ENCODE measurements around the gene INPP5D.
A peak's percentile ranks its signal among the peaks of the same experiment; 100 is the strongest.

Gene INPP5D

GRCh38 chr2:233161730-233162129 is 101.6 kb downstream of the INPP5D start:
- Histone ChIP-seq H2BK120ac (ENCODE audit: low read depth, low read length) (no peak overlapping the region), H3K4me3 (ENCODE audit: low read length in 2 of 2) (no peak overlapping the region), H3K36me3 (replicated peaks in 1 of 2; ENCODE audit: control insufficient read depth in 2 of 2, insufficient read depth in 2 of 2, low read length in 2 of 2) (no peaks in the 10 kb centered on the region), H3K23ac (ENCODE audit: low read depth, low read length, poor library complexity) (no peak overlapping the region), H3K27ac (replicated peaks; ENCODE audit: low read length) (no peak overlapping the region), H2BK15ac (ENCODE audit: low read length) (no peak overlapping the region), H3K4ac (ENCODE audit: low read length) (no peak overlapping the region), H2BK12ac (ENCODE audit: low read length) (no peak overlapping the region), H2AK5ac (ENCODE audit: low read depth, low read length) (no peak overlapping the region), H2BK5ac (ENCODE audit: low read length) (no peak overlapping the region), H3K27me3 (ENCODE audit: control insufficient read depth in 3 of 3, insufficient read depth in 3 of 3, low read depth in 1 of 3, low read length in 3 of 3) (no peaks in the 10 kb centered on the region), H3K14ac (ENCODE audit: low read length) (no peak overlapping the region), H3K4me2 (ENCODE audit: insufficient read depth, low read length, poor library complexity, severe bottlenecking) (no peak overlapping the region), H3K79me1 (ENCODE audit: low read depth, low read length) (no peaks in the 10 kb centered on the region), H3K9me3 (replicated peaks in 1 of 2; ENCODE audit: control insufficient read depth in 2 of 2, insufficient read depth in 1 of 2, low read depth in 1 of 2, low read length in 2 of 2) (no peaks in the 10 kb centered on the region), H4K8ac (ENCODE audit: low read depth, low read length) (no peak overlapping the region), H3K18ac (ENCODE audit: low read length) (no peak overlapping the region), H3K9ac (ENCODE audit: low read depth, low read length, poor library complexity) (no peak overlapping the region), H2AFZ (ENCODE audit: low read length) (no peak overlapping the region), H3K4me1 (ENCODE audit: control insufficient read depth in 2 of 2, insufficient read depth in 1 of 2, low read depth in 1 of 2, low read length in 2 of 2) (peaks cover 0 to 4% of the 10 kb centered on the region in 2 donors), H4K91ac (ENCODE audit: low read depth, low read length, poor library complexity) (no peak overlapping the region)
- DNase-seq (ENCODE audit: low spot score), result no peak
- WGBS, 2 donors (ENCODE audit: extremely low coverage in 2 of 2, insufficient read length in 2 of 2, insufficient replicate concordance in 1 of 2), result no CpG with 5 or more reads among the region's 11 CpGs

- H3K4me3 ChIP-seq (ENCODE audit: low read length in 2 of 2), result no peak overlapping the region
- H3K9ac ChIP-seq (ENCODE audit: low read depth, low read length, poor library complexity), result no peak overlapping the region
Observed at GRCh38 chr2:233162770-233163169, 102.6 kb downstream of the INPP5D start.

GRCh38 chr2:233163486-233164103 is 103.5 kb downstream of the INPP5D start:
- H3K79me1 ChIP-seq (ENCODE audit: low read depth, low read length), result no peaks in the 10 kb centered on the region

More at GRCh38 chr2:233162770-233163169, 102.6 kb downstream of the INPP5D start:
- Histone ChIP-seq H3K4me1 (ENCODE audit: control insufficient read depth in 2 of 2, insufficient read depth in 1 of 2, low read depth in 1 of 2, low read length in 2 of 2) (peaks cover 0 to 4% of the 10 kb centered on the region in 2 donors), H2AK5ac (ENCODE audit: low read depth, low read length) (no peak overlapping the region), H3K4ac (ENCODE audit: low read length) (no peak overlapping the region), H4K8ac (ENCODE audit: low read depth, low read length) (no peak overlapping the region), H3K23ac (ENCODE audit: low read depth, low read length, poor library complexity) (no peak overlapping the region), H2BK5ac (ENCODE audit: low read length) (no peak overlapping the region), H4K91ac (ENCODE audit: low read depth, low read length, poor library complexity) (peak overlapping the region; percentile 57), H3K27ac (replicated peaks; ENCODE audit: low read length) (no peak overlapping the region), H3K27me3 (ENCODE audit: control insufficient read depth in 3 of 3, insufficient read depth in 3 of 3, low read depth in 1 of 3, low read length in 3 of 3) (no peaks in the 10 kb centered on the region), H3K14ac (ENCODE audit: low read length) (no peak overlapping the region), H3K79me1 (ENCODE audit: low read depth, low read length) (no peaks in the 10 kb centered on the region), H3K4me2 (ENCODE audit: insufficient read depth, low read length, poor library complexity, severe bottlenecking) (no peak overlapping the region), H2BK120ac (ENCODE audit: low read depth, low read length) (no peak overlapping the region), H3K9me3 (replicated peaks in 1 of 2; ENCODE audit: control insufficient read depth in 2 of 2, insufficient read depth in 1 of 2, low read depth in 1 of 2, low read length in 2 of 2) (no peaks in the 10 kb centered on the region), H3K36me3 (replicated peaks in 1 of 2; ENCODE audit: control insufficient read depth in 2 of 2, insufficient read depth in 2 of 2, low read length in 2 of 2) (no peaks in the 10 kb centered on the region), H3K18ac (ENCODE audit: low read length) (no peak overlapping the region), H2BK15ac (ENCODE audit: low read length) (peak overlapping the region; percentile 33), H2BK12ac (ENCODE audit: low read length) (no peak overlapping the region), H2AFZ (ENCODE audit: low read length) (no peak overlapping the region)
- DNase-seq (ENCODE audit: low spot score), result no peak
- no CpG with 5 or more reads among the region's 8 CpGs for WGBS, 2 donors (ENCODE audit: extremely low coverage in 2 of 2, insufficient read length in 2 of 2, insufficient replicate concordance in 1 of 2)

GRCh38 chr2:233164128-233164635 is 104.0 kb downstream of the INPP5D start:
- Histone ChIP-seq H2BK5ac (ENCODE audit: low read length) (no peak overlapping the region), H4K8ac (ENCODE audit: low read depth, low read length) (no peak overlapping the region), H3K36me3 (replicated peaks in 1 of 2; ENCODE audit: control insufficient read depth in 2 of 2, insufficient read depth in 2 of 2, low read length in 2 of 2) (no peaks in the 10 kb centered on the region), H3K23ac (ENCODE audit: low read depth, low read length, poor library complexity) (no peak overlapping the region), H3K79me1 (ENCODE audit: low read depth, low read length) (no peaks in the 10 kb centered on the region), H2BK15ac (ENCODE audit: low read length) (no peak overlapping the region), H3K27me3 (ENCODE audit: control insufficient read depth in 3 of 3, insufficient read depth in 3 of 3, low read depth in 1 of 3, low read length in 3 of 3) (no peaks in the 10 kb centered on the region), H3K4me1 (ENCODE audit: control insufficient read depth in 2 of 2, insufficient read depth in 1 of 2, low read depth in 1 of 2, low read length in 2 of 2) (peaks cover 0 to 4% of the 10 kb centered on the region in 2 donors), H3K9me3 (replicated peaks in 1 of 2; ENCODE audit: control insufficient read depth in 2 of 2, insufficient read depth in 1 of 2, low read depth in 1 of 2, low read length in 2 of 2) (no peaks in the 10 kb centered on the region), H3K9ac (ENCODE audit: low read depth, low read length, poor library complexity) (peak overlapping the region; percentile 33), H3K14ac (ENCODE audit: low read length) (peak overlapping the region; percentile 31), H3K18ac (ENCODE audit: low read length) (peak overlapping the region; percentile 19), H3K4me2 (ENCODE audit: insufficient read depth, low read length, poor library complexity, severe bottlenecking) (no peak overlapping the region), H2BK120ac (ENCODE audit: low read depth, low read length) (no peak overlapping the region), H3K4ac (ENCODE audit: low read length) (no peak overlapping the region), H2BK12ac (ENCODE audit: low read length) (no peak overlapping the region), H4K91ac (ENCODE audit: low read depth, low read length, poor library complexity) (no peak overlapping the region), H2AK5ac (ENCODE audit: low read depth, low read length) (peak overlapping the region; percentile 53), H3K4me3 (ENCODE audit: low read length in 2 of 2) (no peak overlapping the region), H3K27ac (replicated peaks; ENCODE audit: low read length) (no peak overlapping the region), H2AFZ (ENCODE audit: low read length) (peak overlapping the region; percentile 38)
- no CpG with 5 or more reads among the region's 17 CpGs for WGBS, 2 donors (ENCODE audit: extremely low coverage in 2 of 2, insufficient read length in 2 of 2, insufficient replicate concordance in 1 of 2)
- DNase-seq (ENCODE audit: low spot score), result no peak

More at GRCh38 chr2:233163486-233164103, 103.5 kb downstream of the INPP5D start:
- Histone ChIP-seq H3K4ac (ENCODE audit: low read length) (no peak overlapping the region), H2BK15ac (ENCODE audit: low read length) (no peak overlapping the region), H3K14ac (ENCODE audit: low read length) (no peak overlapping the region), H3K4me1 (ENCODE audit: control insufficient read depth in 2 of 2, insufficient read depth in 1 of 2, low read depth in 1 of 2, low read length in 2 of 2) (peaks cover 0 to 4% of the 10 kb centered on the region in 2 donors), H2AFZ (ENCODE audit: low read length) (peak overlapping the region; percentile 38), H2BK5ac (ENCODE audit: low read length) (no peak overlapping the region), H3K27ac (replicated peaks; ENCODE audit: low read length) (no peak overlapping the region), H2AK5ac (ENCODE audit: low read depth, low read length) (no peak overlapping the region), H3K27me3 (ENCODE audit: control insufficient read depth in 3 of 3, insufficient read depth in 3 of 3, low read depth in 1 of 3, low read length in 3 of 3) (no peaks in the 10 kb centered on the region), H3K23ac (ENCODE audit: low read depth, low read length, poor library complexity) (no peak overlapping the region), H3K18ac (ENCODE audit: low read length) (no peak overlapping the region), H4K91ac (ENCODE audit: low read depth, low read length, poor library complexity) (no peak overlapping the region), H3K4me3 (ENCODE audit: low read length in 2 of 2) (no peak overlapping the region), H3K9me3 (replicated peaks in 1 of 2; ENCODE audit: control insufficient read depth in 2 of 2, insufficient read depth in 1 of 2, low read depth in 1 of 2, low read length in 2 of 2) (no peaks in the 10 kb centered on the region), H2BK12ac (ENCODE audit: low read length) (no peak overlapping the region), H3K36me3 (replicated peaks in 1 of 2; ENCODE audit: control insufficient read depth in 2 of 2, insufficient read depth in 2 of 2, low read length in 2 of 2) (no peaks in the 10 kb centered on the region), H4K8ac (ENCODE audit: low read depth, low read length) (no peak overlapping the region), H3K9ac (ENCODE audit: low read depth, low read length, poor library complexity) (no peak overlapping the region), H3K4me2 (ENCODE audit: insufficient read depth, low read length, poor library complexity, severe bottlenecking) (no peak overlapping the region), H2BK120ac (ENCODE audit: low read depth, low read length) (no peak overlapping the region)
- WGBS, 2 donors (ENCODE audit: extremely low coverage in 2 of 2, insufficient read length in 2 of 2, insufficient replicate concordance in 1 of 2), result no CpG with 5 or more reads among the region's 18 CpGs
- no peak for DNase-seq (ENCODE audit: low spot score)

Measured in neuronal stem cell (in vitro differentiated cells).